RWPE1 (cell line): Measurements from ENCODE around the gene NAV3.
A peak's percentile ranks its signal among the peaks of the same experiment; 100 is the strongest.

ENCODE experiments used
- CTCF ChIA-PET: fragments of 350-600 bp; sonication (Branson Sonifier 250); formaldehyde crosslinking; extraction: SDS; loops from one replicate; lab custom pipeline; 2021; lab: Yijun Ruan, JAX
- POLR2A ChIA-PET: fragments of 400-600 bp; formaldehyde crosslinking; extraction: SDS; loops from one replicate; lab custom pipeline; 2020; ENCODE audit warnings: antibody characterized with exemption; ENCODE audit not compliant: low non-redundant PET; lab: Yijun Ruan, JAX
- DNase-seq: peaks from one replicate; pipeline ENCODE4 v3.0.0; 2012; ENCODE audit warnings: low spot score
- H3K27ac ChIP-seq: fragments of 450-650 bp; 2 replicates; pipeline ENCODE4 v1.5.1; 2017
- TF ChIP-seq, protein P1 (sequence below): fragments of 450-650 bp; conservative IDR thresholded peaks from 2 replicates; pipeline ENCODE4 v1.5.1; 2017; ENCODE audit warnings: low read depth, mild to moderate bottlenecking

Gene NAV3

GRCh38 chr12:78186670-78187069, 356.0 kb downstream of the NAV3 start:
- TF ChIP-seq, protein P1, sequence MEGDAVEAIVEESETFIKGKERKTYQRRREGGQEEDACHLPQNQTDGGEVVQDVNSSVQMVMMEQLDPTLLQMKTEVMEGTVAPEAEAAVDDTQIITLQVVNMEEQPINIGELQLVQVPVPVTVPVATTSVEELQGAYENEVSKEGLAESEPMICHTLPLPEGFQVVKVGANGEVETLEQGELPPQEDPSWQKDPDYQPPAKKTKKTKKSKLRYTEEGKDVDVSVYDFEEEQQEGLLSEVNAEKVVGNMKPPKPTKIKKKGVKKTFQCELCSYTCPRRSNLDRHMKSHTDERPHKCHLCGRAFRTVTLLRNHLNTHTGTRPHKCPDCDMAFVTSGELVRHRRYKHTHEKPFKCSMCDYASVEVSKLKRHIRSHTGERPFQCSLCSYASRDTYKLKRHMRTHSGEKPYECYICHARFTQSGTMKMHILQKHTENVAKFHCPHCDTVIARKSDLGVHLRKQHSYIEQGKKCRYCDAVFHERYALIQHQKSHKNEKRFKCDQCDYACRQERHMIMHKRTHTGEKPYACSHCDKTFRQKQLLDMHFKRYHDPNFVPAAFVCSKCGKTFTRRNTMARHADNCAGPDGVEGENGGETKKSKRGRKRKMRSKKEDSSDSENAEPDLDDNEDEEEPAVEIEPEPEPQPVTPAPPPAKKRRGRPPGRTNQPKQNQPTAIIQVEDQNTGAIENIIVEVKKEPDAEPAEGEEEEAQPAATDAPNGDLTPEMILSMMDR: no peak
- no peak for DNase-seq
- ChIA-PET CTCF (interaction anchor here (1.3 kb wide), 1 partner anchor 1158 kb away, joined by 6 read pairs; no protein-coding TSS in a partner anchor), POLR2A (no interaction called here)
- H3K27ac ChIP-seq: no peak overlapping the region

- CTCF ChIA-PET: no interaction called here
- TF ChIP-seq, protein P1: no peak
- H3K27ac ChIP-seq: no peak overlapping the region
- POLR2A ChIA-PET: no interaction called here
- DNase-seq: no peak
These were observed 357.0 kb downstream of the NAV3 start for GRCh38 chr12:78187741-78188140.

- CTCF ChIA-PET: interaction anchor here (0.7 kb wide), 1 partner anchor 702 kb away, joined by 3 read pairs; no protein-coding TSS in a partner anchor
- POLR2A ChIA-PET: no interaction called here
- H3K27ac ChIP-seq: no peak overlapping the region
- DNase-seq: no peak
- TF ChIP-seq, protein P1: no peak
These were observed 359.0 kb downstream of the NAV3 start for GRCh38 chr12:78189656-78190055.

- CTCF ChIA-PET: interaction anchor here (1.0 kb wide), 1 partner anchor 45 kb away, joined by 3 read pairs; no protein-coding TSS in a partner anchor
- no peak for DNase-seq
- POLR2A ChIA-PET: no interaction called here
- no peak overlapping the region for H3K27ac ChIP-seq
- TF ChIP-seq, protein P1: no peak
These were observed 360.9 kb downstream of the NAV3 start for GRCh38 chr12:78191611-78192010.

- CTCF ChIA-PET: no interaction called here
These were observed 362.3 kb downstream of the NAV3 start for GRCh38 chr12:78192979-78193378.

DNA sequence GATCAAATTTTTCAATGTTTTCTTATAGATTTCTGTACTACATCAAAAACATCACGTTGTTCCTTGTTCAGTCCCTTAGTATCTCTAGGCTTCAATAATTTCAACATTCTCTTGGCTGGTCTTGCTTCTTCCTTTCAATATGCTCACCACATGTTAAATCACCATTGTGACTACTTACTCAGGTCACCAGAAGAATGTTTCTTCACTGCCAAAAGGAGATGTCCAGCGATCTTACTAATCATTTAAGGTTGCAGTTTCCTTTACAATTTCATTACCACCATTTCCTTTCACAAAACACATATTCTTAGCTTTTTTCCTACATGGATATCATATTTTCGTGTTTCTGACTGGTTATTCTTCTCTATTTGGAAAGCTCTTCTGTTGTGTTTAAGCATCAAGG, 363.8 kb downstream of the NAV3 start:
- ChIA-PET POLR2A (no interaction called here), CTCF (no interaction called here)
- peak; percentile 3 for DNase-seq
- no peak overlapping the region for H3K27ac ChIP-seq
- TF ChIP-seq, protein P1: no peak

More at GRCh38 chr12:78192979-78193378, 362.3 kb downstream of the NAV3 start:
- no peak overlapping the region for H3K27ac ChIP-seq
- TF ChIP-seq, protein P1: no peak
- POLR2A ChIA-PET: no interaction called here
- no peak for DNase-seq
